Testis (tissue), 3 donors: Measurements from ENCODE around the gene OR2D2. TPM values are rescaled to one million over a fixed set of nuclear protein-coding genes. Genes with fewer than 3 reads are reported as not detected.
"Not testable (repeated sequence)": the region's sequence is repeated elsewhere in the genome, so short reads cannot be mapped to it uniquely, and the experiment has no call there.

Experiments used
- DNase-seq: peaks from one replicate; pipeline ENCODE4 v3.0.0-alpha.2; 2019
- H3K27ac ChIP-seq, 2 donors: fragments of 200-600 bp; sonication (generic); one replicate each; pipeline ENCODE4 v1.5.1; 2019
- H3K27me3 ChIP-seq: fragments of 200-600 bp; sonication (generic); one replicate; pipeline ENCODE4 v1.5.1; 2019
- H3K36me3 ChIP-seq: fragments of 200-600 bp; sonication (generic); one replicate; pipeline ENCODE4 v1.5.1; 2017; ENCODE audit warnings: low read depth; ENCODE audit errors: missing control alignments
- H3K4me1 ChIP-seq: fragments of 200-600 bp; sonication (generic); one replicate; pipeline ENCODE4 v1.5.1; 2019
- H3K4me3 ChIP-seq, 2 donors: fragments of 200-600 bp; sonication (generic); one replicate each; pipeline ENCODE4 v1.5.1; 2017 to 2019
- H3K9me3 ChIP-seq: fragments of 200-600 bp; sonication (generic); one replicate; pipeline ENCODE4 v1.5.1; 2017
- POLR2A ChIP-seq: fragments of 450-650 bp; IDR thresholded peaks from one replicate; pipeline ENCODE4 v1.6.1; 2017; ENCODE audit warnings: antibody characterized with exemption, mild to moderate bottlenecking, moderate library complexity
- WGBS, 2 donors: methylation state at CpG; one replicate each; pipeline ENCODE4 v1.1.5; 2018; 5-methylcytosine and 5-hydroxymethylcytosine counted together
- intact Hi-C: fragments of 100-400 bp; cut with DNase I; formaldehyde crosslinking; loops from one replicate; pipeline ENCODE4 v1.15.1; 2023; ENCODE audit warnings: low total_unique reads
- polyA plus RNA-seq: library from polyadenylated mRNA; stranded (reverse); fragments of 350-450 nt; fragmentation: Illumina TruSeq; extraction: RNeasy Lipid Tissue Mini Kit (QIAGEN cat#74804); gene quantifications from one replicate; pipeline ENCODE4 v1.2.3, GENCODE V29; 2014; ENCODE audit warnings: low read depth, low replicate concordance; ENCODE audit not compliant: insufficient read depth
- total RNA-seq, 2 donors: library from RNA; depleted of rRNA; stranded (reverse); fragments of >200 nt; gene quantifications; one replicate each; pipeline ENCODE4 v1.2.3, GENCODE V29; 2016
- TF ChIP-seq, protein P1 (sequence below), 3 experiments: fragments of 450-650 bp in 2 of 3; fragments of 200-600 bp in 1 of 3; sonication (generic) in 1 of 3; IDR thresholded peaks; one replicate each; pipeline ENCODE4 v1.5.1; 2016 to 2019; ENCODE audit warnings: antibody characterized with exemption in 3 of 3, mild to moderate bottlenecking in 2 of 3, moderate library complexity in 1 of 3

The OR2D2 gene
- total and polyA plus RNA-seq, 3 donors from 2014 or later, result 2.8 to 3.2 TPM; not detected in 1

DNA sequence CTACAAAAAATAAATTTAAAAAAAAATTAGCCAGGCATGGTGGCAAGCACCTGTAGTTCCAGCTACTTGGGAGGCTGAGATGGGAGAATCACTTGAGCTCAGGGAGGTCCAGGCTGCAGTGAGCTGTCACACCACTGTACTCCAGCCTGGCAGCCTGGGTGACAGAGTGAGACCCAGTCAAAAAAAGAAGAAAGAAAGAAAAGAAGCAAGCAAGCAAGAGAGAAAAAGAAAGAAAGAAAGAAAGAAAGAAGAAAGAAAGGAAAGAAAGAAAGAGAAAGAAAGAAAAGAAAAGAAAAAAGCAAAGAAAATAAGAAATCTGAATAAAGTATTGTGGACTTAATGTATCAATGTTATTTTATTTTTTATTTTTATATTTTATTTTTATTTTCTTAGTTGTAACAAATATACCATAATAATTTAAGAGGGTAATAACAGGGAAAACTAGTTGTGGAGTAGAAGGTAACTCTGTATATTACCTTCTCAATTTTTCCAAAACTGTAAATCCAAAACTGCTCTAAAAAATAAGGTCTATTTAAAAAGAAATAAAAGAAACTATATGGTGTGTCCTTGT lies 32.8 kb upstream of the OR2D2 start:
- no peak for DNase-seq
- Histone ChIP-seq H3K4me3 (no peak overlapping the region), H3K9me3 (no peaks in the 10 kb centered on the region), H3K4me1 (no peaks in the 10 kb centered on the region), H3K36me3 (no peaks in the 10 kb centered on the region), H3K27ac (no peak overlapping the region), H3K27me3 (no peaks in the 10 kb centered on the region)
- TF ChIP-seq, protein P1, sequence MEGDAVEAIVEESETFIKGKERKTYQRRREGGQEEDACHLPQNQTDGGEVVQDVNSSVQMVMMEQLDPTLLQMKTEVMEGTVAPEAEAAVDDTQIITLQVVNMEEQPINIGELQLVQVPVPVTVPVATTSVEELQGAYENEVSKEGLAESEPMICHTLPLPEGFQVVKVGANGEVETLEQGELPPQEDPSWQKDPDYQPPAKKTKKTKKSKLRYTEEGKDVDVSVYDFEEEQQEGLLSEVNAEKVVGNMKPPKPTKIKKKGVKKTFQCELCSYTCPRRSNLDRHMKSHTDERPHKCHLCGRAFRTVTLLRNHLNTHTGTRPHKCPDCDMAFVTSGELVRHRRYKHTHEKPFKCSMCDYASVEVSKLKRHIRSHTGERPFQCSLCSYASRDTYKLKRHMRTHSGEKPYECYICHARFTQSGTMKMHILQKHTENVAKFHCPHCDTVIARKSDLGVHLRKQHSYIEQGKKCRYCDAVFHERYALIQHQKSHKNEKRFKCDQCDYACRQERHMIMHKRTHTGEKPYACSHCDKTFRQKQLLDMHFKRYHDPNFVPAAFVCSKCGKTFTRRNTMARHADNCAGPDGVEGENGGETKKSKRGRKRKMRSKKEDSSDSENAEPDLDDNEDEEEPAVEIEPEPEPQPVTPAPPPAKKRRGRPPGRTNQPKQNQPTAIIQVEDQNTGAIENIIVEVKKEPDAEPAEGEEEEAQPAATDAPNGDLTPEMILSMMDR (IDR thresholded peaks at IDR 0.05), result no peak
- TF ChIP-seq POLR2A, result no peak
- intact Hi-C loops, result no loop called here

DNA sequence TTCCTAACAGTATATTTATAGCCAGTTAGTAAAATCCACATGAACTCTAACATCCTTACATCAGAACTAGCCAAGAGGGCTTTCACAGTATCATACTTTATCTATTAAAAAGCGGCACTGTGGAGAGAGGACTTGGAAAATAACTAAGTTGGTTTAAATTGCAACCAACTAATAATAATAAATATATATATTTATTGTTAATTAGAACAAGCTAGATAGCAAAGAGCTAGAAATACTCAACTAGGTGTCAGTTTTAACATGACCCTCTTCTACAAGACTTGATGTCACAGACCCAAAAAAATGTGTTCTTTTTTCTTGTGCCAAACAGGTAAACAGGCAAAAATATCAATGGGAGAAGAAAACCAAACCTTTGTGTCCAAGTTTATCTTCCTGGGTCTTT lies 28.4 kb upstream of the OR2D2 start, which contains the start of gene OR2D3:
Gene OR2D3 (plus strand): TSS at position 301 of the 400 bp plus-strand sequence. CDS start 0 bp downstream, at position 301.
- H3K4me1 ChIP-seq, result no peaks in the 10 kb centered on the region
- no peak for DNase-seq
- no peak for TF ChIP-seq POLR2A
- TF ChIP-seq, protein P1 (IDR thresholded peaks at IDR 0.05), result no peak
- H3K4me3 ChIP-seq, result no peak within 1 kb of the TSS
- intact Hi-C loops, result no loop called here
- 86 to 93% methylated on average over 1 of the region's 1 CpG for WGBS, 2 donors
- no peaks in the 10 kb centered on the region for H3K9me3 ChIP-seq
- H3K36me3 ChIP-seq, result no peaks in the 10 kb centered on the region
- no peaks in the 10 kb centered on the region for H3K27me3 ChIP-seq
- no peak within 1 kb of the TSS for H3K27ac ChIP-seq

DNA sequence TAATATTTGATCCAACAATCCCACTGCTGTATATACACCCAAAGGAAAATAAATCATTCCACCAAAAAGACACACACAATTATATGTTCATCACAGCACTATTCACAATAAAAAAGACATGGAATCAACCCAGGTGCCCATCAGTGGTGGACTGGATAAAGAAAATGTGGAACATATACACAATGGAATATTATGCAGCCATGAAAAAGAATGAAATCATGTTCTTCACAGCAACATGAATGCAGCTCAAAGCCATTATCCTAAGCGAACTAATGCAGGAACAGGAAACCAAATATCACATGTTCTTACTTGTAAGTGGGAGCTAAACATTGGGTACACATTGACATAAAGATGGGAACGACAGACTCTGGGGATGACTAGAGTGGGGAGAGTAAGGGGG lies 27.4 kb upstream of the OR2D2 start:
- no peak for DNase-seq
- Histone ChIP-seq H3K9me3 (no peaks in the 10 kb centered on the region), H3K4me1 (no peaks in the 10 kb centered on the region), H3K27ac (no peak overlapping the region), H3K27me3 (no peaks in the 10 kb centered on the region), H3K36me3 (no peaks in the 10 kb centered on the region), H3K4me3 (no peak overlapping the region)
- no peak for TF ChIP-seq POLR2A
- TF ChIP-seq, protein P1 (IDR thresholded peaks at IDR 0.05), result no peak
- intact Hi-C loops, result no loop called here
- 35 to 54% methylated on average over 2 of the region's 2 CpGs for WGBS, 2 donors

DNA sequence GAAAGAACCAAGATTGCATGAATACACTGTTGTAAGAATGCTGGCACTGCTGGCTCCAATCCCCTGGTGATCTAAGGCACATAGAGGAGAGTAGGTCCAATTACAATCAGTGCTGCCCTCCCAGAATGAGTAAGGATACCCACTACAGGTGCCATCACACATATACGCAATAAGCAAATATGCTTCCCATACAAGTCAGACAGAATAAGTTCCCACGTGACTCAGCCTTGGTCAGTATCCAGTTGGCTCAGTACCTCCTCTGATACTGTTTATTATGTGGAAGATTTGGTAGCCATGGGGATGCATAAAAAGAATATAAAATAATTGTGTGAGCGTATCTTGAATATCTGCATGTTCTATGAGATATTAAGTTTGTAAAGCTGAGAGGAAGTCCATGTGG lies 19.6 kb upstream of the OR2D2 start:
- DNase-seq, result no peak
- no peaks in the 10 kb centered on the region for H3K36me3 ChIP-seq
- intact Hi-C loops, result no loop called here
- TF ChIP-seq POLR2A, result no peak
- TF ChIP-seq, protein P1 (IDR thresholded peaks at IDR 0.05), result no peak
- no peaks in the 10 kb centered on the region for H3K9me3 ChIP-seq
- H3K27ac ChIP-seq, result no peak overlapping the region
- H3K4me3 ChIP-seq, result no peak overlapping the region
- no peaks in the 10 kb centered on the region for H3K27me3 ChIP-seq
- WGBS, 2 donors, result 50 to 61% methylated on average over 3 of the region's 3 CpGs
- no peaks in the 10 kb centered on the region for H3K4me1 ChIP-seq

DNA sequence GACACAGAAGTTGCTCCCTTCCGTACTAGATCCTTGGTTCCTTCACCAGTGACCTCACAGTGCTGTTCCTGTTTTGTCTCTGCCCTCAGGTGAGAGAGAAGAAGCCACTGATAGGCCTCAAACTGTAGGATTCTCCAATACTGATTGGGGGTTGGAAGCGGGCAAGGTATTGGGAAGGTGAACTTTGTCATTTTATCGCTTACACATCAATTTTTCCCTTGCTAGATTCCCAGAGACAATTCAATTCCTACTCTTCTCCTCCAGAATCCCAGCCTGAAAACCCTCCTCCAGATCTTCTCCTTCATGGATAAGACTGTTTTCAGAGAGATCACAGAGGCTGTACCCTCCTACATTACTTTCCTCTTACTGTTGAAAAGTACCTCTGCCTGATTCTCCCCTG lies 19.1 kb upstream of the OR2D2 start:
- H3K4me1 ChIP-seq, result no peaks in the 10 kb centered on the region
- WGBS, 2 donors, result 87 to 96% methylated on average over 3 of the region's 3 CpGs
- no peak overlapping the region for H3K4me3 ChIP-seq
- H3K27me3 ChIP-seq, result no peaks in the 10 kb centered on the region
- intact Hi-C loops, result no loop called here
- no peak for DNase-seq
- H3K9me3 ChIP-seq, result no peaks in the 10 kb centered on the region
- H3K27ac ChIP-seq, result no peak overlapping the region
- TF ChIP-seq, protein P1 (IDR thresholded peaks at IDR 0.05), result no peak
- no peak for TF ChIP-seq POLR2A
- H3K36me3 ChIP-seq, result no peaks in the 10 kb centered on the region

DNA sequence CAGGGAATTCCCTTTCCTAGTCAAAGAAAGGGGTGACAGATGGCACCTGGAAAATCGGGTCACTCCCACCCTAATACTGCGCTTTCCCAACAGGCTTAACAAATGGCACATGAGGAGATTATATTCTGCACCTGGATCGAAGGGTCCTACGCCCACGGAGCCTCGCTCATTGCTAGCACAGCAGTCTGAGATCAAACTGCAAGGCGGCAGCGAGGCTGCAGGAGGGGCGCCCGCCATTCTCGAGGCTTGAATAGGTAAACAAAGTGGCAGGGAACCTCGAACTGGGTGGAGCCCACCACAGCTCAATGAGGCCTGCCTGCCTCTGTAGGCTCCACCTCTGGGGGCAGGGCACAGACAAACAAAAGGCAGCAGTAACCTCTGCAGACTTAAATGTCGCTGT lies 12.5 kb upstream of the OR2D2 start:
- DNase-seq, intact Hi-C loops: not testable (repeated sequence)
- WGBS, 2 donors, result 85 to 86% methylated on average over 12 to 13 of the region's 13 CpGs

More for the DNA sequence above, 12.5 kb upstream of the OR2D2 start:
- H3K9me3 ChIP-seq, H3K4me3 ChIP-seq, H3K27ac ChIP-seq, H3K27me3 ChIP-seq, H3K36me3 ChIP-seq, H3K4me1 ChIP-seq: not testable (repeated sequence)
